ENCODE measurements around the gene DIS3. TPM values are rescaled to one million over a fixed set of nuclear protein-coding genes. Genes with fewer than 3 reads are reported as not detected.

DIS3 gene
- total RNA-seq (2022) (37.6 and 38.4 TPM in 2 replicates), Bru-seq, nascent RNA (percentile 94 among the genes with signal in this experiment), BruChase-seq, experiment 1, labeled RNA remaining after a 2-hour chase (percentile 94 among the genes with signal in this experiment), BruChase-seq, experiment 2, labeled RNA remaining after a 6-hour chase (percentile 89 among the genes with signal in this experiment)
- long read RNA-seq, full-length matches to known transcripts: 60 of 69 reads
- long read RNA-seq, partial matches to known transcripts: 7 of 69 reads
- long read RNA-seq, other reads (novel, unspliced or antisense): 2 of 69 reads

GRCh38 chr13:72781451-72782439 lies at the start of gene DIS3, which contains the start of gene PIBF1:
DIS3 (minus strand) TSS chr13:72781900; CDS start chr13:72781832, 68 bp downstream.
PIBF1 (plus strand) TSS chr13:72782133; CDS start chr13:72783470, 1,337 bp downstream.
- intact Hi-C loops (cut with micrococcal nuclease; ENCODE audit: unreplicated experiment): loop anchor here (1.0 kb wide), 1 partner anchor 54 kb away; the partner anchor contains the start of genes BORA and MZT1

GRCh38 chr13:72823724-72824123 lies 42.0 kb upstream of the DIS3 start:
- intact Hi-C loops (cut with micrococcal nuclease; ENCODE audit: unreplicated experiment): no loop called here
- peaks cover 24% of the 10 kb centered on the region for H3K36me3 Mint-ChIP-seq (ENCODE audit: insufficient read depth, unreplicated experiment)
- H3K9me3 ChIP-seq: no peaks in the 10 kb centered on the region
- peaks cover 9% of the 10 kb centered on the region; the same call in 1 of the 2 replicates for H3K4me1 ChIP-seq
- POLR2A ChIA-PET: no interaction called here
- no peaks in the 10 kb centered on the region for H3K9me3 Mint-ChIP-seq (ENCODE audit: unreplicated experiment)
- no peaks in the 10 kb centered on the region for H3K27me3 Mint-ChIP-seq (ENCODE audit: insufficient read depth, unreplicated experiment)
- H3K4me3 Mint-ChIP-seq (ENCODE audit: unreplicated experiment): no peak overlapping the region
- no peak overlapping the region for H3K27ac Mint-ChIP-seq (ENCODE audit: unreplicated experiment)
- H3K4me3 ChIP-seq (ENCODE audit: low read depth, low read length): no peak overlapping the region
- H3K4me1 Mint-ChIP-seq (ENCODE audit: low read depth, unreplicated experiment): no peaks in the 10 kb centered on the region
- no peaks in the 10 kb centered on the region for H3K36me3 ChIP-seq (ENCODE audit: control insufficient read depth, insufficient read depth, low read length)
- BruUV-seq (replicated peaks): no TSS peak
- TF ChIP-seq CTCF (IDR thresholded peaks at IDR 0.05; ENCODE audit: insufficient read depth in 1 of 2, low read depth in 1 of 2, low read length in 1 of 2, severe bottlenecking in 1 of 2, unreplicated experiment in 1 of 2): no peak
- CTCF ChIA-PET: no interaction called here
- H3K27me3 ChIP-seq (replicated peaks; ENCODE audit: control insufficient read depth, insufficient read depth, low read length): no peaks in the 10 kb centered on the region
- no peak for DNase-seq

More at GRCh38 chr13:72781451-72782439, at the start of gene DIS3, which contains the start of gene PIBF1:
- Mint-ChIP-seq H3K4me1 (ENCODE audit: low read depth, unreplicated experiment) (no peaks in the 10 kb centered on the region), H3K4me3 (ENCODE audit: unreplicated experiment) (peak within 1 kb of the TSS; percentile 98), H3K27me3 (ENCODE audit: insufficient read depth, unreplicated experiment) (no peaks in the 10 kb centered on the region), H3K9me3 (ENCODE audit: unreplicated experiment) (no peaks in the 10 kb centered on the region), H3K36me3 (ENCODE audit: insufficient read depth, unreplicated experiment) (peaks cover 46% of the 10 kb centered on the region), H3K27ac (ENCODE audit: unreplicated experiment) (peak within 1 kb of the TSS; percentile 99)
- Histone ChIP-seq H3K4me1 (peaks cover 8% of the 10 kb centered on the region), H3K27me3 (replicated peaks; ENCODE audit: control insufficient read depth, insufficient read depth, low read length) (no peaks in the 10 kb centered on the region), H3K36me3 (ENCODE audit: control insufficient read depth, insufficient read depth, low read length) (no peaks in the 10 kb centered on the region), H3K9me3 (no peaks in the 10 kb centered on the region), H3K4me3 (ENCODE audit: low read depth, low read length) (peak within 1 kb of the TSS; percentile 98)
- ChIA-PET POLR2A (no interaction called here), CTCF (no interaction called here)
- no peak for TF ChIP-seq CTCF (IDR thresholded peaks at IDR 0.05; ENCODE audit: insufficient read depth in 1 of 2, low read depth in 1 of 2, low read length in 1 of 2, severe bottlenecking in 1 of 2, unreplicated experiment in 1 of 2)
- DNase-seq: peak; percentile 99
- no TSS peak for BruUV-seq (replicated peaks)

GRCh38 chr13:72823081-72823480 lies 41.4 kb upstream of the DIS3 start:
- ChIA-PET CTCF (no interaction called here), POLR2A (no interaction called here)
- H3K27ac Mint-ChIP-seq (ENCODE audit: unreplicated experiment): no peak overlapping the region
- TF ChIP-seq CTCF (IDR thresholded peaks at IDR 0.05; ENCODE audit: insufficient read depth in 1 of 2, low read depth in 1 of 2, low read length in 1 of 2, severe bottlenecking in 1 of 2, unreplicated experiment in 1 of 2): no peak
- Histone ChIP-seq H3K36me3 (ENCODE audit: control insufficient read depth, insufficient read depth, low read length) (no peaks in the 10 kb centered on the region), H3K4me3 (ENCODE audit: low read depth, low read length) (no peak overlapping the region), H3K4me1 (peaks cover 9% of the 10 kb centered on the region; the same call in 1 of the 2 replicates), H3K27me3 (replicated peaks; ENCODE audit: control insufficient read depth, insufficient read depth, low read length) (no peaks in the 10 kb centered on the region), H3K9me3 (no peaks in the 10 kb centered on the region)
- H3K4me3 Mint-ChIP-seq (ENCODE audit: unreplicated experiment): no peak overlapping the region
- no peaks in the 10 kb centered on the region for H3K27me3 Mint-ChIP-seq (ENCODE audit: insufficient read depth, unreplicated experiment)
- H3K4me1 Mint-ChIP-seq (ENCODE audit: low read depth, unreplicated experiment): no peaks in the 10 kb centered on the region
- intact Hi-C loops (cut with micrococcal nuclease; ENCODE audit: unreplicated experiment): no loop called here
- no peak for DNase-seq
- no peaks in the 10 kb centered on the region for H3K9me3 Mint-ChIP-seq (ENCODE audit: unreplicated experiment)
- H3K36me3 Mint-ChIP-seq (ENCODE audit: insufficient read depth, unreplicated experiment): peaks cover 18% of the 10 kb centered on the region
- no TSS peak for BruUV-seq (replicated peaks)

All from Caco-2 (cell line).